Hepatocyte (in vitro differentiated cells): Measurements from ENCODE around the gene PCDHA8. TPM values are rescaled to one million over a fixed set of nuclear protein-coding genes. Genes with fewer than 3 reads are reported as not detected.
"Not testable (repeated sequence)": the region's sequence is repeated elsewhere in the genome, so short reads cannot be mapped to it uniquely, and the experiment has no call there.

Experiments
- DNase-seq: peaks from one replicate; pipeline ENCODE4 v3.0.0-alpha.2; 2016; ENCODE audit warnings: low spot score
- H2AFZ ChIP-seq: fragments of 200-600 bp; sonication (generic); 2 replicates; pipeline ENCODE4 v1.6.0; 2016; ENCODE audit warnings: antibody characterized with exemption, mild to moderate bottlenecking
- H3K27ac ChIP-seq: fragments of 200-600 bp; sonication (generic); 2 replicates; pipeline ENCODE4 v1.5.1; 2016; ENCODE audit warnings: mild to moderate bottlenecking
- H3K27me3 ChIP-seq: fragments of 200-600 bp; sonication (generic); 2 replicates; pipeline ENCODE4 v1.6.1; 2016
- H3K36me3 ChIP-seq: fragments of 200-600 bp; sonication (generic); replicated peaks from 2 replicates; pipeline ENCODE4 v1.5.1; 2016; ENCODE audit warnings: low read depth; ENCODE audit not compliant: insufficient read depth
- H3K4me1 ChIP-seq: fragments of 200-600 bp; sonication (generic); 2 replicates; pipeline ENCODE4 v1.5.1; 2016; ENCODE audit warnings: mild to moderate bottlenecking, moderate library complexity; ENCODE audit not compliant: insufficient read depth
- H3K4me2 ChIP-seq: fragments of 200-600 bp; sonication (generic); 2 replicates; pipeline ENCODE4 v1.6.0; 2016
- H3K4me3 ChIP-seq: fragments of 200-600 bp; sonication (generic); 2 replicates; pipeline ENCODE4 v1.5.1; 2016; ENCODE audit warnings: mild to moderate bottlenecking
- H3K79me2 ChIP-seq: fragments of 200-600 bp; sonication (generic); 2 replicates; pipeline ENCODE4 v1.6.0; 2017; ENCODE audit warnings: mild to moderate bottlenecking
- H3K9me2 ChIP-seq: fragments of 200-600 bp; sonication (generic); replicated peaks from 2 replicates; pipeline ENCODE4 v1.6.0; 2017; ENCODE audit warnings: mild to moderate bottlenecking; ENCODE audit not compliant: insufficient read depth
- H3K9me3 ChIP-seq: fragments of 200-600 bp; sonication (generic); 2 replicates; pipeline ENCODE4 v1.5.1; 2016; ENCODE audit warnings: low read depth, mild to moderate bottlenecking
- H4K20me1 ChIP-seq: fragments of 200-600 bp; sonication (generic); 2 replicates; pipeline ENCODE4 v1.6.0; 2016; ENCODE audit warnings: mild to moderate bottlenecking; ENCODE audit not compliant: insufficient read depth, poor library complexity, severe bottlenecking
- CTCF ChIP-seq: fragments of 200-600 bp; sonication (generic); IDR thresholded peaks from 2 replicates; pipeline ENCODE4 v1.5.1; 2016; ENCODE audit warnings: antibody characterized with exemption, mild to moderate bottlenecking; ENCODE audit not compliant: poor library complexity
- EZH2 ChIP-seq: fragments of 200-600 bp; sonication (generic); IDR thresholded peaks from 2 replicates; pipeline ENCODE4 v1.6.1; 2016; ENCODE audit warnings: antibody characterized with exemption, mild to moderate bottlenecking, borderline replicate concordance
- EZH2phosphoT487 ChIP-seq: fragments of 200-600 bp; sonication (generic); IDR thresholded peaks from one replicate; pipeline ENCODE4 v1.6.1; 2018; ENCODE audit warnings: antibody characterized with exemption, mild to moderate bottlenecking, low read depth, moderate library complexity; ENCODE audit not compliant: unreplicated experiment, severe bottlenecking
- WGBS: methylation state at CpG from one replicate; pipeline ENCODE4 v1.1.6; 2016; ENCODE audit warnings: low lambda C conversion rate; ENCODE audit errors: missing lambda C conversion rate; 5-methylcytosine and 5-hydroxymethylcytosine counted together
- polyA plus RNA-seq: library from polyadenylated mRNA; unstranded; fragments of >200 nt; fragmentation: Nextera tagmentation; extraction: Ambion mirVana; gene quantifications from 2 replicates; pipeline ENCODE4 v1.2.1, GENCODE V29; 2016
- total RNA-seq: library from RNA; depleted of rRNA; stranded (reverse); fragments of >200 nt; gene quantifications from 2 replicates; pipeline ENCODE4 v1.2.3, GENCODE V29; 2014

The PCDHA8 gene
- total and polyA plus RNA-seq, 2 experiments from 2014 or later = 0.13 to 1.9 TPM

GRCh38 chr5:140796718-140797095 is 44.3 kb upstream of the PCDHA8 start:
- no peak for DNase-seq
- WGBS = 100% methylated on average over 26 of the region's 39 CpGs
- no peak overlapping the region for H3K4me2 ChIP-seq
- no peak overlapping the region for H3K27ac ChIP-seq
- TF ChIP-seq EZH2phosphoT487 (no peak), CTCF (no peak), EZH2 (no peak)
- no peak overlapping the region for H3K4me3 ChIP-seq
- no peaks in the 10 kb centered on the region for H4K20me1 ChIP-seq
- H3K4me1 ChIP-seq = no peaks in the 10 kb centered on the region
- H3K9me3 ChIP-seq = peaks cover 32% of the 10 kb centered on the region
- no peaks in the 10 kb centered on the region for H3K79me2 ChIP-seq
- no peaks in the 10 kb centered on the region for H3K9me2 ChIP-seq
- peaks cover 2% of the 10 kb centered on the region for H3K36me3 ChIP-seq
- no peaks in the 10 kb centered on the region for H3K27me3 ChIP-seq
- no peak overlapping the region for H2AFZ ChIP-seq

GRCh38 chr5:140800816-140801493 is 40.0 kb upstream of the PCDHA8 start, which contains the start of gene PCDHA3:
TSS of gene PCDHA3 (plus strand) at chr5:140801057.
- no peak within 1 kb of the TSS for H3K4me3 ChIP-seq
- H3K27me3 ChIP-seq = no peaks in the 10 kb centered on the region
- no peak within 1 kb of the TSS for H3K27ac ChIP-seq
- H2AFZ ChIP-seq = no peak within 1 kb of the TSS
- TF ChIP-seq CTCF (no peak), EZH2phosphoT487 (no peak), EZH2 (no peak)
- DNase-seq = no peak
- H3K4me1 ChIP-seq = no peaks in the 10 kb centered on the region
- no peak within 1 kb of the TSS for H3K4me2 ChIP-seq
- no peaks in the 10 kb centered on the region for H4K20me1 ChIP-seq
- H3K79me2 ChIP-seq = no peaks in the 10 kb centered on the region
- H3K9me2 ChIP-seq = no peaks in the 10 kb centered on the region
- H3K36me3 ChIP-seq = peaks cover 5% of the 10 kb centered on the region
- 96% methylated on average over 29 of the region's 29 CpGs for WGBS
- peaks cover 18% of the 10 kb centered on the region for H3K9me3 ChIP-seq

- Histone ChIP-seq H4K20me1 (no peaks in the 10 kb centered on the region), H3K79me2 (no peaks in the 10 kb centered on the region), H3K4me2 (no peak overlapping the region), H3K9me3 (peaks cover 18% of the 10 kb centered on the region), H3K4me3 (no peak overlapping the region), H3K36me3 (peaks cover 5% of the 10 kb centered on the region), H3K4me1 (no peaks in the 10 kb centered on the region), H3K27ac (no peak overlapping the region), H2AFZ (no peak overlapping the region), H3K9me2 (no peaks in the 10 kb centered on the region), H3K27me3 (no peaks in the 10 kb centered on the region)
- 98% methylated on average over 16 of the region's 16 CpGs for WGBS
- no peak for DNase-seq
- TF ChIP-seq EZH2 = no peak
- TF ChIP-seq EZH2phosphoT487 = no peak
- TF ChIP-seq CTCF = no peak
These were observed 39.5 kb upstream of the PCDHA8 start for GRCh38 chr5:140801494-140801841.

GRCh38 chr5:140802381-140802780 is 38.6 kb upstream of the PCDHA8 start:
- H3K4me1 ChIP-seq, H3K27ac ChIP-seq, H3K4me3 ChIP-seq, H3K79me2 ChIP-seq, H3K9me2 ChIP-seq, H4K20me1 ChIP-seq, H3K36me3 ChIP-seq, DNase-seq, H2AFZ ChIP-seq, H3K27me3 ChIP-seq, H3K4me2 ChIP-seq: not testable (repeated sequence)
- WGBS = 99% methylated on average over 45 of the region's 45 CpGs
- H3K9me3 ChIP-seq = peaks cover 18% of the 10 kb centered on the region
